HFFc6 (cell line): ENCODE data around the gene HOXA13. TPM values are rescaled to one million over a fixed set of nuclear protein-coding genes. Genes with fewer than 3 reads are reported as not detected.

Source experiments
- DNase-seq: peaks from one replicate; pipeline ENCODE4 v3.0.0-alpha.2; 2018
- H3K27ac Mint-ChIP-seq: 2 replicates; pipeline ENCODE4 v1.8.0; 2020; ENCODE audit warnings: mild to moderate bottlenecking, mixed read lengths
- H3K27me3 Mint-ChIP-seq: 2 replicates; pipeline ENCODE4 v1.8.0; 2021; ENCODE audit warnings: mild to moderate bottlenecking, moderate library complexity, mixed read lengths; ENCODE audit not compliant: insufficient read depth
- H3K36me3 Mint-ChIP-seq: 2 replicates; pipeline ENCODE4 v1.8.0; 2021; ENCODE audit warnings: low read depth, mixed read lengths
- H3K4me1 Mint-ChIP-seq: 2 replicates; pipeline ENCODE4 v1.8.0; 2020; ENCODE audit warnings: low read depth, mixed read lengths
- H3K4me3 Mint-ChIP-seq: 2 replicates; pipeline ENCODE4 v1.8.0; 2020; ENCODE audit warnings: mild to moderate bottlenecking, moderate library complexity, mixed read lengths
- H3K9me3 Mint-ChIP-seq: 2 replicates; pipeline ENCODE4 v1.8.0; 2020; ENCODE audit warnings: mild to moderate bottlenecking, mixed read lengths
- total RNA-seq, 6 experiments: library from RNA; stranded (reverse); fragmentation: NEBNext Ultra II Directional; extraction: Animal tissue kit (Norgen Biotek cat#: 25700); gene quantifications; 2 replicates in 1 of 6; 3 replicates in 5 of 6; pipeline ENCODE4 v1.2.3, GENCODE V29; 2021
- TF ChIP-seq, protein P1 (sequence below): fragments of 200-600 bp; sonication (generic); IDR thresholded peaks from 2 replicates; pipeline ENCODE4 v1.5.0; 2021; ENCODE audit warnings: antibody characterized with exemption, mild to moderate bottlenecking

The HOXA13 gene
- total RNA-seq, 6 experiments from 2014 or later: 11.1 to 16.0 (median 13.1) TPM

DNA sequence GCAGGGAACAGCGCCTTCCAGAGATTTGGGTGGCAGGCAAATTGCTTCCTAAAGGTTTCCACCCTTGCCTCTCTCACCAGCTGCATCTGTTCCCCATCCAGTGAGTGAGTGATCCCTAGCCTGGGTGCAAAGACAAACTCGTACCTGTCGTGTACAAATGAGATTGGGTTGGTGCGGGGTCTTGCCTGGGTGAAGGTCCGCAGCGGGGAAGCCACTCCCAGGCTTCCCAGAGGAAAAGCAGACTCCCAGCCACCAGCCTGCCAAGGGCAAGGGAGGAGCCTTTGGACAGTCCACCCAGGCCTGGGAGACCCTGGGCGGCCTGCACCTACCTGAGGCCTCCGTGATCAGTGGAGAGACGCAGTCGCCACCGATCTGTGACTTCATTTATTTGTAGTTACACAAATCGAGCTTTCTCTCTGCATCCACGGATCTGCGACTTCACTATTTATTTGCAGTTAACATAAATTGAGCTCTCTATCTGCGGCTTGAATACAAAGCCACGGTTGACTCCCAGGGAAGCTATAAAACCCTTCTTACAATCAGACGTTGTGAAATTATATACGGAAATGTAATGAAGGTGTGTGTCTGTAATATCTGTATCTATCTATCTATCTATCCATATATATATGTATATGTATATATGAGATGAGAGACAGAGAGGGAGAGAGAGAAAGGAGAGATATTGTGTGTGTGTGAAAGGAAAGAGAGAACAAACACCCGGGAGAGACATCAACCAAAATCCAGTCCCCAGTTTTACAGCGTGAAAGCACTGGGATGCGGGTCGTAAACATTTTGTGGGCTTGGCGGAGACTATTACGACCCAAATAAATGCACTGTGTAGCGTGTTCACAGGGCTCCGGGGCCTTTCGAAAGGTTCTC, 40.4 kb downstream of the HOXA13 start:
- TF ChIP-seq, protein P1, sequence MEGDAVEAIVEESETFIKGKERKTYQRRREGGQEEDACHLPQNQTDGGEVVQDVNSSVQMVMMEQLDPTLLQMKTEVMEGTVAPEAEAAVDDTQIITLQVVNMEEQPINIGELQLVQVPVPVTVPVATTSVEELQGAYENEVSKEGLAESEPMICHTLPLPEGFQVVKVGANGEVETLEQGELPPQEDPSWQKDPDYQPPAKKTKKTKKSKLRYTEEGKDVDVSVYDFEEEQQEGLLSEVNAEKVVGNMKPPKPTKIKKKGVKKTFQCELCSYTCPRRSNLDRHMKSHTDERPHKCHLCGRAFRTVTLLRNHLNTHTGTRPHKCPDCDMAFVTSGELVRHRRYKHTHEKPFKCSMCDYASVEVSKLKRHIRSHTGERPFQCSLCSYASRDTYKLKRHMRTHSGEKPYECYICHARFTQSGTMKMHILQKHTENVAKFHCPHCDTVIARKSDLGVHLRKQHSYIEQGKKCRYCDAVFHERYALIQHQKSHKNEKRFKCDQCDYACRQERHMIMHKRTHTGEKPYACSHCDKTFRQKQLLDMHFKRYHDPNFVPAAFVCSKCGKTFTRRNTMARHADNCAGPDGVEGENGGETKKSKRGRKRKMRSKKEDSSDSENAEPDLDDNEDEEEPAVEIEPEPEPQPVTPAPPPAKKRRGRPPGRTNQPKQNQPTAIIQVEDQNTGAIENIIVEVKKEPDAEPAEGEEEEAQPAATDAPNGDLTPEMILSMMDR: no peak
- DNase-seq: no peak
- peaks cover 13% of the 10 kb centered on the region for H3K27me3 Mint-ChIP-seq
- peaks cover 13% of the 10 kb centered on the region for H3K4me1 Mint-ChIP-seq
- H3K9me3 Mint-ChIP-seq: no peaks in the 10 kb centered on the region
- H3K4me3 Mint-ChIP-seq: no peak overlapping the region; the same call in 1 of the 2 replicates
- H3K36me3 Mint-ChIP-seq: peaks cover 31% of the 10 kb centered on the region
- H3K27ac Mint-ChIP-seq: no peak overlapping the region

DNA sequence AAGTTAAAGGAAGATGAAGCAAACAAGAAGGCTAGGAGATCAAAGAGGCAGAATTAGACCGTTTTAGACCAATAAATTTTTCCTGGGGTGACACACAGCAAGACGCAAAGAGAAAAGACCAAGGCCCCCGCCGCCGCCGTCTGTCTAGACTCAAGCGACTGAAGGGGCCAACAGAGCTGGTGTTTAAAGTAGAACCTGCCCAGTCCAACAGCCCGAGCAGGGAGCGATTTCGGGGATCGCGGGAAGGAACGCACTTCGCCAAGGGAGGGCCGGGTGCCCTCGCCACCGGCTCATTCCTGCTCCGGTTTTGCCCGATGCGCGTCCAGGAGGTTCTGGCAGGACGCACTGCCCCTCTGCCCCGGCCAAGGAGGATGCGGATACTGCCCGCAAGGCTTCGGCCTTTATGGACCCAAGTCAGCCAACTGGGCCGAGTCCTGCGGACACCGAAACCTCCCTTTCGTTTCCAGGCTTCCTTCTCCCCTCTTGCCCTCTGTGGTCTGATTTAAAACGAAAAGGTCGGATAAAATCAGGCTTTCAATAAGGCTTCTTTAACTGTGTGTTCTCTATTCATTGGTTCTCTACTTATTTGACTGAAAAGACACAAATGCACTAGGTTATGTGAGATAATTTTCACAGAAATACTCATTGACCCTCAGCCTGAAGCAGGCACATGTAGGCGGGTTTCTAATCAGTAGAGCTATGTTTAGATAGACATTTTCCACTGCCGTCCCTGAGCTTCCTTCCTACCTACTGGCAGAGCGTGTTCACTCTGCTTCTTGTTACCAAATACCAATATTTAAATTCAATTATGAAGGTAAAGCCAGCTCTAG, 41.2 kb downstream of the HOXA13 start:
- H3K4me3 Mint-ChIP-seq: no peak overlapping the region
- H3K27me3 Mint-ChIP-seq: peaks cover 13% of the 10 kb centered on the region
- no peak for DNase-seq
- TF ChIP-seq, protein P1: no peak
- H3K36me3 Mint-ChIP-seq: peaks cover 23% of the 10 kb centered on the region
- no peak overlapping the region for H3K27ac Mint-ChIP-seq
- no peaks in the 10 kb centered on the region for H3K9me3 Mint-ChIP-seq
- peaks cover 22% of the 10 kb centered on the region for H3K4me1 Mint-ChIP-seq

DNA sequence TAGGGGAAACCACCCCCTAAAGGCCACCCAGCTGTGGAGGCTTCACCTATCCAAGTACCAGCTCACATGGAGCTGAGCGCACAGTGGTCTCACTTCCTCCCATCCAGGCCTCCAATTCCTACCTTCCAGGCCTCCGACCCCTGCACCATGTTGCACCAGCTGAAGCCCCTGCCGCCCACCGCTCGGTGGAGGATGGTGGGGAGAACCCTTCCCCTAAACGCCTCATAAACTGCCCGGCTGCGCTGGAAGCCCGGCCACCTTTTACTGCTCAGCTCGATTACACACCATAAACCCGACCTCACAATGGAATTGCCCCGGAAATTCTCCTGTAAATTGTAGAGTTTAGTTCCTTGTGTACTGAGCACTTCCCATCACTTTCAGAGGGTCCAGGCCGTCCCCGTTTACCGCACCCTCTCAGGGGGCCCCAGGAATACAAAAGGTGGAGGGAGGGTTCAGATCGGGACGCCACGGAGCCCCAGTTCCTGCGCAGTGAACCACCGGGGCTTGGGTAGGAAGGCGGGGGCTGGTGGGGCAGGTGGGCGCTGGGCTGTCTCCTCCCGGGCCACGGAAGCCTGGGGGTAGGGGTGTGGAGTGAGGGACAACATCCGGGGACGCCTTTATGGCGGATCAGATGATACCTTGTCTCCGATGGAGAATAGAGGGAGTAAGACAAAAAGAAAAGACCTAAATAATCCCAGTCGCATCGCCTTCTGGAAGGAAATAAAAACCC, 42.0 kb downstream of the HOXA13 start:
- Mint-ChIP-seq H3K27ac (no peak overlapping the region), H3K9me3 (no peaks in the 10 kb centered on the region), H3K27me3 (peaks cover 11% of the 10 kb centered on the region), H3K4me1 (peaks cover 30% of the 10 kb centered on the region), H3K36me3 (peaks cover 15% of the 10 kb centered on the region), H3K4me3 (no peak overlapping the region)
- no peak for DNase-seq
- TF ChIP-seq, protein P1: no peak

DNA sequence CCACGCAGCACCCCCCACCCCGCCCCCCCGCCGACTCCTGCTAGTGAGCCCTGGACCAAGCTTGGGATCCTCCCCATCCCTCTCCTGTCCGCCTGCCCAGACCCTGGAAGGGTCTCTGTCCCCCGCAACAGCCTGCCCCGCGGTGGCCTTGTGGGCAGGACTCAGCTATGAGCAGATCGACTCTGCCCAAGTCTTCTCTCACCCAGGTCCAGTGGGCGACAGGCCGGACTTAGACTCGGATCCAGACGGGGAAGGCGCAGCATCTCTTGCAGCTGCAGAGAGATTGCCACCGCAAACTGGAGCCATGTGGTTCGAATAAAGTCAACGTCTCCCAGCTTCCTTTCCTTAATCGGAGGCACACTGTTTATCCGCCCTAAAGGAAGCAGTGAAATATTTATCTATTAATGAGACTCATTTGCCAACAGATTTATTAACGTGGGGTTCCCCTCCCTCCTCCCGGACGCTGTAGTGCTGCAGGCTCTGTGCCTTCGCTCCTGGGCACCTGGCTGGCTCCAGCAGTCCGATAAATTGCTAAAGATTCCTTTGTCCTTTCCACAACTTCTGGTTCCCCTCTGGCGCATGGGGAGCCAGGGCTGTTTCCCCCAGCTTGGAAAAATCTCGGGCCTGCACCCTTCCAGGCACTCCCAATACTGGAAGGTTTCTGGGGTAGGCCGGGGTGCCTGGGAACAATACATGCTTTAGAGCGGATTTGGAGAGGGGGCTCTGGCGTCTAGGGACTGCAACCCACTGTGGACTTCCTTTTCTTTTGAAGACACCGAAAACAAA, 42.8 kb downstream of the HOXA13 start:
- Mint-ChIP-seq H3K36me3 (peaks cover 7% of the 10 kb centered on the region), H3K4me3 (peak overlapping the region; percentile 91), H3K9me3 (no peaks in the 10 kb centered on the region), H3K4me1 (peaks cover 30% of the 10 kb centered on the region), H3K27me3 (peaks cover 11% of the 10 kb centered on the region), H3K27ac (no peak overlapping the region)
- no peak for DNase-seq
- TF ChIP-seq, protein P1: no peak

DNA sequence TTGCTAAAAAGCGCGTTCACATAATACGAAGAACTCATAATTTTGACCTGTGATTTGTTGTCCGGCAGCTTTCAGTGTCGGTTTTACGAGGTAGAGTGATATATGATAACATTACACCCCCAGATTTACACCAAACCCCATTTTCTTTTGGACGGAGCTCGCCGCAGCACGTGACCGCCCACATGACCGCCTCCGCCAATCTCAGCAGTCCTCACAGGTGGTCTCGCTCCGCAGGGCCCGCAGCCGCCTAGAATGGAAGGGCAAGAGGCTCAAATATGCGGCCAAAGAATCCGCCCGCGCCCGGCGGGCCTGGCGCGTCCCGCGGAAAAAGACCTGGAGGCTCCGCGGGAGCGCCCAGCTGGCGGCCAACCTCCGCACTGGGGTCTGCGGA, 43.4 kb downstream of the HOXA13 start, which contains the start of gene HOXA7:
Gene HOXA7, minus strand, starts transcription at position 168 of the 391 bp plus-strand sequence. Its CDS starts 130 bp downstream, at position 38.
- TF ChIP-seq, protein P1: no peak
- Mint-ChIP-seq H3K4me3 (peak within 1 kb of the TSS; percentile 91), H3K27ac (peak within 1 kb of the TSS; percentile 91), H3K9me3 (no peaks in the 10 kb centered on the region), H3K27me3 (peaks cover 11% of the 10 kb centered on the region), H3K36me3 (peaks cover 5% of the 10 kb centered on the region), H3K4me1 (peaks cover 34% of the 10 kb centered on the region)
- DNase-seq: peak; percentile 82
